Stimulated activated CD4-positive, alpha-beta T cell treated with anti-CD3 and anti-CD28 coated beads, TNF-alpha, amount 100 ng/mL, for 48 hours (primary cell): ENCODE data around the gene CTAG1A.
"Not testable (repeated sequence)": the region's sequence is repeated elsewhere in the genome, so short reads cannot be mapped to it uniquely, and the experiment has no call there.

ENCODE experiments used
- DNase-seq, 3 donors: peaks; one replicate each; pipeline ENCODE4 v3.0.0-alpha.2; 2020; ENCODE audit warnings: low read depth in 3 of 3

CTAG1A gene

DNA sequence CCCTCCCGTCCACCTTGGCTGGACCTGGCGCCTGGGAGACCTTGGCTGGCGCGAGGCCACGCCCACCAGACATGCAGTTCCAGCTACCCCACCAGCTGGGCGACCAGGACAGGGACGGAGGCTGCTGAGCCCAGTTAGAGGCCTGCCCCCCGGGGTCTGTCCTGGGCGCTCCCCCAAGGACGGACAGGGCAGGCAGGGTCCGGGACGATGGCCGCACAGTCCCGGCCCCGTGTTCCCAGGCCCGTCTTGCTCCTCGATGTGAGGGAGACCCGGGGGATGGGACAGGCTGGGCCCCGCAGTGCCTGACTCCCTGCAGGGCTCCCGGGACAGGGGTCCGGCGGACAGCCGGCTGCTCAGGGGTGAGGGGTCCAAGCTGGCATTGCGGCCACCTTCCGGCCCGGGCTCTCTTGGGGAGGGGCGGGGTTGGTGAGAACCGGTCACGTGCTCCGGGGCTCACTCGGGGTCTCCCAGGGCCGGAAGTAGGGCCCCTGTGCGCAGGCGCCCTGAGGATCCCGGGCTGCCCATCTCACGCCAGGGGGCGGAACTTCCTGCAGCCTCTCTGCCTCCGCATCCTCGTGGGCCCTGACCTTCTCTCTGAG is at the start of gene CTAG1A:
Gene CTAG1A, plus strand, starts transcription at position 549 of the 599 bp plus-strand sequence. CDS start 74 bp downstream, outside the sequence.
- not testable (repeated sequence) for DNase-seq

DNA sequence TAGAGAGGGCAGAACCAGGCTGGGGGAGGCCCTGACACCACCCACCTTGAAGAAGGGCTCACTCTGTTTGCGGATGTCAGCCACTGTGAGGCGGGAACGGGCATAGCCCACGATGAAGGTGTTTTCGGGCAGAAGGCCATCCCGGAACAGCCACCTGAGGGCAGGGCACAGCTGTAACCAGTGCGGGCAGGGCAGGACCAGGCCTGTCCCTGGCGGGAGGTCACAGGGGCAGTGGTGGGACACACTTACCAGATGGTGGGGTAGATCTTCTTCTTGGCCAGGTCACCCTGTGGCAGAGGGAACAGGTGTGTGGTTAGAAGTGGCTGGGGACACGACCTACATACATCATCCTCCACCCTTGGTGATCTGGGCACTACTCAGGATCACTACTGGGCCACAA is 49.0 kb upstream of the CTAG1A start:
- DNase-seq = no peak

DNA sequence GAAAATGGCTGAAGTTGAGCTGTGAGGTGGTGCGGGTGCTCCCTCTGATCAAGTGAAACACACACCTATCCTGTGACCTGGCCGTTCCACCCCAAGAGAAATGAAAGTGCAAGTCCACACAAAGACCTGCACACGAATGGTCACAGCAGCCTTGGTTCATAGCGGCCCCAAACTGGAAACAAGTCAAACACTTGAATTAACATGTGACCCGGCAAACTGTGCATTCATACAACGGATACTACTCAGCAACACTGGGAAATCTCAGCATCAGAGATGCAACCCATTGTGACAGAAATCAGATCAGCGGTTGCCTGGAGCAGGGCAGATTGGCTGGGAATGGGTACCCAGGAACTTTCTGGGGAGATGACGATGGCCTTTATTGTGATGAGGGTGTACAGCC is 45.9 kb upstream of the CTAG1A start:
- no peak for DNase-seq

DNA sequence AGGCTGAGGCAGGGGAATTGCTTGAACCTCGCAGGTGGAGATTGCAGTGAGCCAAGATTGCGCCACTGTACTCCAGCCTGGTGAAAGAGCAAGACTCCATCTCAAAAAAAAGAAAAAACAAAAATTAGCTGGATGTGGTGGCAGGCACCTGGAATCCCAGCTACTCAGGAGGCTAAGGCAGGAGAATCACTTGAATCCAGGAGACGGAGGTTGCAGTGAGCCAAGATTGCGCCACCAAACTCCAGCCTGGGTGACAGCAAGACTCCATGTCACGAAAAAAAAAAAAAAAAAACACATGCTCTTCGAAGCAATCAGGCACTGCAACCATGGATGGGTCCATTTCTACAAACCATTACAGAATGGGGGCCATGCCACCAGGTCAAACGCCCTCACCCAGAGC is 44.6 kb upstream of the CTAG1A start:
- DNase-seq = not testable (repeated sequence)

DNA sequence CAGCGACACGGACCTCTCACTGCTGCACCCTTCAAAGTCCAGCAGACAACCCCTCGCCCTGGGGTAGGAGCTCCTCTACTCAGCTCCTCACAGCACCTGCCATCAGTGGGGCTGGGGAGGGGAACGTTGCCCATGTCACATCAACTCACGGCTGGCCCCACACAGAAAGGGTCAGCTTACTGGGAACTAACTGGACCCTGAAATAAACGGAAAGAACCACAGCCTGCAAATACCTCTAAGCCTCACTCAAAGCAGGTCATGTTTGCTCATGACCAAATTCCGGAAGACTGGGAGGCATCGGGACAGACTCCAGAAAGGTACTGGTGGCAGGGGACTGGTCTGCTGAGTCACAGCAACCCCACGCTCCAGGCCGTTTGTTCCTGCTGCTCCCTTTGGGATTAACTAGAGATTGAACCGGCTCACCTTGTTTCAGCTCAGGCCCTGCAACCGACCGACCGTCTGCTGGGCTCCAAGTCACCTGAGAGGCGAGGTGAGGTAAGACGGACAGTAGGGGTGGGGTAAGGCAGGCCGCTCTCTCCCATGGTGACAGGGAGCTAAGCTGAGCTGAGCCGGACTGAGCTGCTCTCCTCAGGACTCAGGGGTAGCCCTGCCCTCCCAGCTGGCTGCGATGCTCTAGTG is 43.9 kb upstream of the CTAG1A start:
- no peak for DNase-seq

DNA sequence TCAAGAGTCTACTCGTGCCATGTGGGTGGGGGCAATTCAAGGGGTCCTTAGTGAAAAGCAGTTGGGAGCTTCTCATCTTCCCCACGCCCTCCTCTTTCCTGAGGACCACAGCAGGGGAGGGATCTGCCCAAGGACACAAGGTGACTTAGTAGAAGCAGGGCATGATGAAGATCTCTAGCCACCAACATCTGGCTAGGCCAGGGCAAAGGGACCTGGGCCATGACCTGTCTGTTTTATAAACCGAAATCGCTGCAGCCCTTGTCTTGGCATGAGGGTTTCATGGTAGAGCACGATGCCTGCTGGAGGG is 43.4 kb upstream of the CTAG1A start:
- no peak for DNase-seq

DNA sequence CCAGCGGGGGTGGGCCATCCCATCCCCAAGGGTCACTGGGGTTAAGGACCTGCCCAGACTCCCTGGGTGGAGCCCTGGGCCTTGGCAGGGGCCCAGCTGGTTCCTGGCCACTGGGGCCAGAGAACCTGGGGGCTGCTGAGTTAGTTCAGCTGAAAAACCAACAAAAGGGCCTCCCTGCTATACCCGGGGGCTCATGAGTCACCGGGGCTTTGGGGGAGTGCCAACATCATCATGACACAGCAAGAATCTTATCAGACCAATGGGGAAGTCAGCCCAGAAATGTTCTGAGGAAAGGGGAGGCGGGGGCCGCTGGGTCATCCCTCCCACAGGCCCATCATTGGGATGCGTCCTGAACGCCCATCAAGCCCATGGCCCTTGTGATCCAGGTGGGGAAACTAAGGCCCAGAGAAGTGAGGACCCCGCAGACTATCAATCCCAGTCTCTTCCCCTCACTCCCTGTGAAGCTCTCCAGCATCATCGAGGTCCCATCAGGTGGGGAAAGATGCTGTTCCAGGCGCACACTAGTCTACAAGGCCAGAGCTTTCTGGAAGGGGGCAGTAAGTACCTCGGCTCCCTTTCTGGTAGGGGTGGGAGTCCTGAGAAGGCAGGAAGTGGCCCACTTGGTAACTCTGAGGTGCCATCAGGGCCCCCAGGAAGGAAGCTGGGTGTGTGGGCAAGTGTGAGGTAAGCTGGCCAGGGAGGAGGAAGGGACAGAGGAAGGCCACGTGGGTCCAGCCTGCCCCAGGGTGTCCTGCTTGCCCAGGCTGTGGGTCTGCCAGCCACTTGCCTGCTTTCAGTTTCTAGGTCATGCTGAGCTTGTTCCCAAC is 42.8 kb upstream of the CTAG1A start:
- DNase-seq = peak in 1 of 3 donors; percentile 28

DNA sequence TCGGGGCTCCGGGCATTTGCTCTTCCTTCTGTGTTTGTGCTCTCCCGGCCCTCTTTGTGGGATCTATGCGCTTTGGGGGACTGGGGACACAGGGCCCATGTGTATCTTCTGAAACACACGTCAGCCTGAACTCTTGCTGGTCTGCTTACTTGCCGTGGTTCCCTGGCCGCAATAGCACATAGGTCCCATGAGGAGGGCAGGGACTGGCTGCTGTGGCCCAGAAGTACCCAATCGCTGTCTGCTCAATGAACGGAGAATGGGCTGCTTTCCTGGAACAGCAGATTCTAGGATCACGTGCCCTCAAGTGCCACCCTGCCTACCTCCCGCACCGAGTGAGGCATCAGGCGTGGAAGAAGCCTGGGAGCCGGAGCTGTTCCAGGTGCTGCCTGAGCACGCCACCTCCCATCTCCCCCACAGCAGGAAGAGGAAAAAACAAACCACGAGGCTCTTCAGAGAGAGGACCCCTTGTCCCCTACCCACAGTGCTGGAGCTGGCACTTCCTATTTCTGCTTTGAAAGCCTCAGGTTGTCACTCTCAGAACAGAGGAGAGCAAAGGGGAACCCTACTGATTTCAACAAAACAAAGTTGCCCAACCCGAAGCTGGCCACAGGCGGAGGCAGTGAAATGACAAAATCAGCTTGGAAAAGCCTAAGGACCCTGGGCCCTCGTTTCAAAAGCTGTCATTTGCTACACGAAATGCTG is 42.1 kb upstream of the CTAG1A start:
- no peak for DNase-seq

DNA sequence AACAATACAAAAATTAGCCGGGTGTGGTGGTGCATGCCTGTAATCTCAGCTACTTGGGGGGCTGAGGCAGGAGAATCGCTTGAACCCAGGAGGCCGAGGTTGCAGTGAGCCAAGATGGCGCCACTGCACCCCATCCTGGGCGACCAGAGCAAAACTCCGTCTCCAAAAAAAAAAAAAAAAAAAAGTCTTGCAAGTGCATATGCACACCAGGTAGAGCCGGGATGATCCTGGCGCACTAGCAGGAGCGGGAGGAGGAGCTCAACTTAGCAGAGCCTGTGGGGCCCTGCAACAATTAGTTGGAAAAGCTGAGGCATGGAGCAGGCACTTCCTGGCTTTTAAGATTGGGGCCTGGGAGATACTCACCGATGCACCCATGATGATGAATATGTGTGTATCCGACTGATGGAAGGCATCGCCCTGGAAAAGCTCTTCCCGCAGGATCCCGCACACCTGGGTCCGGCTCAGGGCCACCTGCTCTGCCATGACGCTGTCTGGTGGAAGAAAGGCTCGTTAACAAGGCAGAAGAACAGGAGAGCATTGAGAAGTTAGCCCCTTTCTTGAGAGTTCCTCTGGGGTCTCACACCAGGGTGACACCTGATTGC is 39.2 kb upstream of the CTAG1A start:
- no peak for DNase-seq

DNA sequence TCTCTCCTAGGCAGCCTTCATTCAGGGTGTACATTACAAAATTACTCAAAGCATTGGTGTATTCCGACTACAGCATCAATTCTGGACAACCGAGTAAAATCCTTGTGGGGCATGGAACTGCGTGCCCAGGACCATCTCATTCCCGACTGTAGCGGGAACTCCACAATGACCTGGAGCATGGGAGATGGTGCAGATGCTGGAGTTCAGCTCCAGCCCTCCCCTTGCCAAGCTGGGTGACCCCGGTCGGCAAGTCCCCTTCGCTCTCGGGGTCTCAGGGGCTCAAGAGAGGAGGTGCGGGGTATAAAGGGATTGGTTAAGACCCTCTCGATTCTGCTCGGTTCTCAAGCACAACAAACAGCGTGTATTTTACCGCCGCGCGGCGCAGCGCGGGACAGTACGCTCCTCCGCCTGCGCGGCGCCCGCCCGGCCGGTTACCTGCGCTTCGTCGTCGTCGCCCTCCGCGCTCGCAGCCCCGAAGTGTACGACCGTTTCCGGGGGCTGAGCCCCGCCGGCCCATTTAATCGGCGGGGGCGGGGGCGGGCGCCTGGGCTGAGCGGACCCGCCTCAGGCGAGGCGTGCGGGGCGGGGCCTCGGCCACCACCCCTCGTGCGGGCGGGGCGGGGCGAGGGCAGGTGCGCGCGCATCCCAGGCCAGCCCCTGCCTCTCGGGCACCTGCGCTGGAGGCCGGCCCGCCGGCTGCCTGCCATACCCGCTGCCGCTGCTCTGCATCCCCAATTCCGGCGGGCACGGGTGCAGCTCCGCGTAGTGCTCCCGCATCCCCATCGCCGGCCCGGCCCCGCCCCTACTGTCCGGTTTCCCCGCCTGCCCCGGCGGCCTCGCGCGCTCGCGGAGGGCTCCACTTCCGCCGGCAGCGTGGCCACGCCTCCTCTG is 38.3 kb upstream of the CTAG1A start, which contains the start of gene G6PD:
Gene G6PD, minus strand, starts transcription at position 493 of the 891 bp plus-strand sequence. CDS start 691 bp downstream, outside the sequence.
- peak in 2 of 3 donors; percentile 43 to 73 for DNase-seq

DNA sequence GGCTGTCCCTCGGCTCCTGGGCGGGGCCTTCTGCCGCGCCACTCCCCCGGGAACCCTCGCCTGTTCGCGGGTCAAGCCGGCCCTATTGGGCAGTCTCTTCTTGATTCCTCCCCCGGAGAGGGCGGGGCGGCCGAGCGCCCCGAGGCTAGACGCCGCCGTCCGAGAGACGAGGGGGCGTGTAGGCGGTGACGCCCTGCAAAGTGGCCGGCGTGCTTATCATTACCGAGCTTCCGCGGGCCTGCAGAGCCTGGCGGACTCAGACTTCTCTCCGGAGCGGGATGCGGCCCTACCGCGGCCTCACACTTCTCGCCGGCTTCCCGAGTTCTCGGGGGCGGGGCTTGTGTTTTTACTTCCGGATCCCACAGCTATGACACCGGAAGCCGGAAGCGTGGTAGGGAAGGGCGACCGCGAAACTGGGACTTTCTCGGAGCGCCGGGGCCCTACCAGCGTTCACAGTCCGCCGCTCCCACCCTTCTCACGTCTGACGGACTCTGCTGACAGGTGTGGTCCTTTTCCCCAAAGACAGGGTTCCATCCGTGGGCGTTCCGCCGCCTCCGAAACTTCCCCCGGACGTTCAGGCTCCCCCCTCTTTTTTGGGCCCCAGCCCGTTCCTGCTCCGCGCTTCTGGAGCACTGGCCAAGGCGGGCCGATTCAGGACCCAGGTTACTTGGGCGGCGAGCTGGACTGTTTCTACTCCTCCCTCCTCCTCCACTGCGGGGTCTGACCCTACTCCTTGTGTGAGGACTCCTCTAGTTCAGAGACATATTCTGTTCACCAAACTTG is 37.5 kb upstream of the CTAG1A start, which contains the start of gene IKBKG:
Gene IKBKG, plus strand, starts transcription at position 376 of the 783 bp plus-strand sequence. CDS start 4,383 bp downstream, outside the sequence.
- DNase-seq = peak; percentile 75 to 82 (median 79)

DNA sequence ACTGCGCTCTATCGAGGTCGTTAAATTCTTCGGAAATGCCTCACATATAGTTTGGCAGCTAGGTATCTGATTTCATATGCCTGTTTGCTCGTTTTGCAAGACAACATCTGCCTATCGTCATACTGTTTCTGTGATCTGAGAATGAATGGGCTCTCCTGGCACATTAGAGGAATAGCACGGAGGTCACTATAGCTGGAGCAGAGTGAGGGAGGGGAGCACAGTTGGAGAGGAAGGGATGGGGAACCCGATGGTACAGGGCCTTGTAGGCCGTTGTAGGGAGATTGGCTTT is 37.0 kb upstream of the CTAG1A start:
- DNase-seq = no peak

DNA sequence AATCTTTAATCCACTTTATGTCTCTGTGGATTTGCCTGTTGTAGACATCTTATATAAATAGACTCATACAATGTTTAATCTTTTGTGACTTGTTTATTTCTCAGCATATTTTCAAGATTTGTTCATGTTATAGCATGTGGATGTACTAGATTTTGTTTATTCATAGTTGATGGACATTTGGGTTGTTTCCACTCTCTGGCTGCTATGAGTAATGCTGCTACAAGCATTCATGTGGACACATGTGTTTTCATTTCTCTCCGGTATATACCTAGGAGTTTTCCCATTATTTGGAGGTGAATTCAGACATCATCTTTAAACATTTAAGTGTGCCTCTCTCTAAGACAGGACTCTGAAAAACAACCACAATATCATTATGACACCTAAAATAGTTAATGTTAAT is 35.2 kb upstream of the CTAG1A start:
- DNase-seq = no peak

DNA sequence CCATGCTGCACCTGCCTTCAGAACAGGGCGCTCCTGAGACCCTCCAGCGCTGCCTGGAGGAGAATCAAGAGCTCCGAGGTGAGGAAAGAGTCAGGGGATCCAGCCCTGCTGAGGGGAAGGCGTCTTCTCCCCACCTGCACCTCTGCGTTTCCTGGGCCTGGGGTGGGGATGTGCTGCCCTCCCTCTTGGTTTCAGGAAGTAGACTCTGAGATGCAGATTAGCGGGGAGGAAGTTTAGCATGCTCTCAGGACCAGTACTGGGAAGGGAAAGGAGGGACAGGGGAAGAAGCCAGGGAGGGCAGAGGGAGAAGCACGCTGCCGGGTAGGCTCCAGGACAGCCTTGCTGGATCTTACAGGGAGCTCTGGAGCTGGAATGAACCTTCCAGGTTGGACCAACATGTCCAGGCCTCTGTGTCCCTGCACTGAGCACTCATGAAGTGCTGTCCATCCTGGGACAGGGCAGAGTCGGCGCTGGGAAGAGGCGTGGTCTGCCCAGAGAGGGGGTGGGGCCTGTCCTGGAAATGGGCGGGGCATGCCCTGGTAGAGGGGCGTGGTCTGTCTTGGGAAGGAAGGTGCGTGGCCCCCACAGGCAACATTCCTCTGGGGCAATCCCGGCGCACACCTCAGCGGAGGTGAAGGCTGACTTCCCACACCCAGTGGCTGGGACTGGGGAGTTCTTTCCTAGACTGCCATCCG is 32.7 kb upstream of the CTAG1A start:
- not testable (repeated sequence) for DNase-seq

DNA sequence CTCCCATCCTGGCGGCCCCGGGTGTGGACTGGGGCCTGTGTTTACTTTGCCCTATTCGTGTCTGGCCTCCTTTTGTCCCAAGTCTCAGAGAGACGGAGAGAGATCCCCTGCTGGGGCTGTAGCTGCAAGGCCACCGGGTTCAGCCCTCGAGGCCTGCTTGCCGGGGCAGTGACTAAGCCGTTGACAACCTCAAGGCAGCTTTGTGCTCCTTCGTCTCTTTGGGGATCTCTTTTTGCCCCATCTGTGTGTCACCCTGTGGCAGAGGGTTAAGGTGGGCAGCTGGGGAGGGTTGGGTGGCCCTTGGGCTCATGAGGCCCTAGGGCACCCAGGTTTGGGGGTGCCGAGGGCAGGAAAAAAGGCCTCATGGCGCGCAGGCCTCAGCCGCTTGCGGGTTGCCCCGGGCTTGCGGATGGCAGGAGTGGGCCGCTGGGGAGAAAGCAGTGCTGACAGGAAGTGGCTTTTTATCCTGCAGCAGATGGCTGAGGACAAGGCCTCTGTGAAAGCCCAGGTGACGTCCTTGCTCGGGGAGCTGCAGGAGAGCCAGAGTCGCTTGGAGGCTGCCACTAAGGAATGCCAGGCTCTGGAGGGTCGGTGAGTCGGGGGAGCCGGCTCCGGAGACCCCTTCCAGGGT is 26.8 kb upstream of the CTAG1A start:
- not testable (repeated sequence) for DNase-seq

DNA sequence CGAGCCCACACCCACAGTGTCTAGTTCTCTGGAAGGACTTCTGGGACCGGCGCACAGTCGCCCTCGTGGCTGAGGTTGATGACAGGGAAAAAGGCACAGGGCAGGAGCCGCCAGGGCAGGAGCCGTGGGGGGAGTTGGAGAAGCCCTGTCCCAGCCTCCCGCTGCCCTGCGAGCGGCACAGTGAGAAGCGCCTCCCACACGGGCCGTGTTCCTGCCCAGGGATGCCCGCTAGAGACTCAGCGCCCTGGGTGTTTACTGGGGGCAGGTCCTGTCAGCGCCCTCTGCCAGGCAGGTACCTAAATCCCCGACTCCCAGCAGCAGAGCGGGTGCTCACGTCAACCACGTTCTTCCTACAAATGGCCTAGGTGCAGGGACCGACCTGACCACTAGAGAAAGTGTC is 26.0 kb upstream of the CTAG1A start:
- DNase-seq = not testable (repeated sequence)

DNA sequence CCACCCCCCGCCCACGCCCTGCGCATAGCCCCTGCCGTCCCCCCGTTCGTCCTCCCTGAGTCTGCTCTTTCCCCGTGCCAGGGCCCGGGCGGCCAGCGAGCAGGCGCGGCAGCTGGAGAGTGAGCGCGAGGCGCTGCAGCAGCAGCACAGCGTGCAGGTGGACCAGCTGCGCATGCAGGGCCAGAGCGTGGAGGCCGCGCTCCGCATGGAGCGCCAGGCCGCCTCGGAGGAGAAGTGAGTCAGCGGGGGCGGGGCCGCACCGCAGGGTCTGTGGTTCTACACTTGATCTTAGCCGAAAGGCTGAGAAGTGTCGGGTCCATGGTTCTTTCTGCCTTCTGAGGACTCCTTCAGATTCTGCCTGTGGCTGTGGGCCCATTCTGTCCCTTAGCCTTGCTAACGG is 24.6 kb upstream of the CTAG1A start:
- not testable (repeated sequence) for DNase-seq

DNA sequence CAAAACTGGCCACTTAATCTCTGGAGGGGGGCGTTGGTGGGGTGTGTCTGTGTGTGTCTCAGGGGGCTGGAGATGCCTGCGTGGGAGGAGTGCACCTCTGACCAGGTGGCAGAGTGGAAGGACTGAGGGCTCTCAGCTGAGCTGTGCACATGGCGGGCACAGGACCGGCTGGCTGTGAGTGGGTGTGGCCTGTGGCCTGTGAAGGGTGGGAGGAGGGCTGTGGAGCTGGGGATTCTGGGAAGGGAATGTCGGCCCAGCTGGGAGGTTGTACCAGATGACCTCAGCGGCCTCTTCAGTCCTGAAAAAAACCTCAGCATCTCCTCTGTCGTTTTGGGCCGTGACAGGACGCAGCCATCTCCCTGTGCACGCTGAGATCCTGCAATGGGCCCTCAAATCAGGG is 22.6 kb upstream of the CTAG1A start:
- DNase-seq = not testable (repeated sequence)

DNA sequence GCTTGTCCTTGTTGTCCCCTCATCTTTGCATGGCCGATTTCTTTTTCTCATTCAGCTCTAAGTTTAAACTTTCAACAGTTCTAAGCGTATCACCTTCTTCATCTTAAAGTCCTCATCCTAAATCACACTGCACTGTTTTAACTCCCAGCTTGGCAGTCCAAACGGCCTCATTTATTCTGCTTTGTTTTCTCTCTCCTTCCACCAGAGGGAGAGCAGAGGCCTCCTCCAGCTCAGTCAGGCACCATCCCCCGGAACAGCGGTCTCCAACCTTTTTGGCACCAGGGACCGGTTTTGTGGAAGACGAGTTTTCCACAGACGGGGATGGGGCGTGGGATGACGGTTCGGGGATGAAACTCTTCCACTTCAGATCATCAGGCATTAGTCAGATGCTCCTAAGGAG is 14.6 kb upstream of the CTAG1A start:
- DNase-seq = not testable (repeated sequence)
